DOHH2 (cell line): ENCODE results near the gene GGT6.

Experiments used
- H3F3A ChIP-seq: fragments of 200-600 bp; sonication (generic), shearing (Covaris generic); 2 replicates; pipeline ENCODE4 v1.6.0; 2016; ENCODE audit warnings: antibody characterized with exemption, mild to moderate bottlenecking; ENCODE audit not compliant: control insufficient read depth, insufficient read depth
- H3K27ac ChIP-seq: fragments of 200-600 bp; sonication (generic); 2 replicates; pipeline ENCODE4 v1.5.1; 2014; ENCODE audit warnings: low read depth, mild to moderate bottlenecking, low read length, moderate library complexity
- H3K27me3 ChIP-seq: fragments of 200-600 bp; sonication (generic); 2 replicates; pipeline ENCODE4 v1.6.1; 2014; ENCODE audit warnings: mild to moderate bottlenecking, low read length, mixed read lengths; ENCODE audit not compliant: control insufficient read depth
- H3K36me3 ChIP-seq: fragments of 200-600 bp; sonication (generic); 2 replicates; pipeline ENCODE4 v1.6.1; 2014; ENCODE audit warnings: mild to moderate bottlenecking, low read length, moderate library complexity, mixed read lengths; ENCODE audit not compliant: control insufficient read depth
- H3K4me1 ChIP-seq: fragments of 200-600 bp; sonication (generic); 2 replicates; pipeline ENCODE4 v1.6.1; 2014; ENCODE audit warnings: mild to moderate bottlenecking, low read length, mixed read lengths; ENCODE audit not compliant: control insufficient read depth
- H3K4me2 ChIP-seq: fragments of 200-600 bp; sonication (generic); 2 replicates; pipeline ENCODE4 v1.6.0; 2014; ENCODE audit warnings: mild to moderate bottlenecking, low read length, moderate library complexity
- H3K4me3 ChIP-seq: fragments of 200-600 bp; sonication (generic); 2 replicates; pipeline ENCODE4 v1.5.1; 2014; ENCODE audit warnings: mild to moderate bottlenecking, low read length, mixed read lengths
- H3K79me2 ChIP-seq: fragments of 200-600 bp; sonication (generic); 2 replicates; pipeline ENCODE4 v1.6.1; 2014; ENCODE audit warnings: mild to moderate bottlenecking, low read length, mixed read lengths; ENCODE audit not compliant: control insufficient read depth
- H3K9me2 ChIP-seq: fragments of 200-600 bp; sonication (generic); replicated peaks from 2 replicates; pipeline ENCODE4 v1.6.1; 2014; ENCODE audit warnings: mild to moderate bottlenecking, low read length, mixed read lengths; ENCODE audit not compliant: control insufficient read depth
- H3K9me3 ChIP-seq: fragments of 200-600 bp; sonication (generic); 2 replicates; pipeline ENCODE4 v1.6.1; 2014; ENCODE audit warnings: antibody characterized with exemption, low read length, mixed read lengths; ENCODE audit not compliant: control insufficient read depth, insufficient read depth
- H4K20me1 ChIP-seq: fragments of 200-600 bp; sonication (generic); 2 replicates; pipeline ENCODE4 v1.6.0; 2014; ENCODE audit warnings: low read depth, mild to moderate bottlenecking, antibody characterized with exemption, low read length, moderate library complexity; ENCODE audit not compliant: control insufficient read depth, insufficient read depth
- CTCF ChIP-seq: fragments of 200-600 bp; sonication (generic); IDR thresholded peaks from one replicate; pipeline ENCODE4 v1.5.1; 2014; ENCODE audit warnings: antibody characterized with exemption, mild to moderate bottlenecking, low read depth, low read length; ENCODE audit not compliant: poor library complexity, severe bottlenecking
- EZH2phosphoT487 ChIP-seq: fragments of 200-600 bp; sonication (generic); IDR thresholded peaks from 2 replicates; pipeline ENCODE4 v1.6.1; 2017; ENCODE audit warnings: borderline replicate concordance, mild to moderate bottlenecking, antibody characterized with exemption, low read length, moderate library complexity, mixed read lengths

Gene GGT6

GRCh38 chr17:4583206-4583605 is 22.8 kb upstream of the GGT6 start:
- no peak overlapping the region for H3K4me3 ChIP-seq
- no peaks in the 10 kb centered on the region for H3K4me1 ChIP-seq
- no peak overlapping the region for H3K27ac ChIP-seq
- H4K20me1 ChIP-seq = no peaks in the 10 kb centered on the region
- H3K9me2 ChIP-seq = no peaks in the 10 kb centered on the region
- H3K27me3 ChIP-seq = peaks cover 35% of the 10 kb centered on the region
- no peaks in the 10 kb centered on the region for H3F3A ChIP-seq
- TF ChIP-seq CTCF (no peak), EZH2phosphoT487 (no peak)
- H3K4me2 ChIP-seq = no peak overlapping the region
- no peaks in the 10 kb centered on the region for H3K36me3 ChIP-seq
- H3K9me3 ChIP-seq = no peaks in the 10 kb centered on the region
- no peaks in the 10 kb centered on the region for H3K79me2 ChIP-seq

GRCh38 chr17:4582691-4583090 is 22.3 kb upstream of the GGT6 start:
- peaks cover 35% of the 10 kb centered on the region for H3K27me3 ChIP-seq
- no peaks in the 10 kb centered on the region for H3K36me3 ChIP-seq
- TF ChIP-seq EZH2phosphoT487 (no peak), CTCF (no peak)

GRCh38 chr17:4582101-4582501 is 21.7 kb upstream of the GGT6 start:
- TF ChIP-seq CTCF (no peak), EZH2phosphoT487 (no peak)
- H3K36me3 ChIP-seq = no peaks in the 10 kb centered on the region
- H3K4me1 ChIP-seq = no peaks in the 10 kb centered on the region
- no peaks in the 10 kb centered on the region for H3K79me2 ChIP-seq
- no peak overlapping the region for H3K4me2 ChIP-seq
- H4K20me1 ChIP-seq = no peaks in the 10 kb centered on the region
- no peaks in the 10 kb centered on the region for H3K9me3 ChIP-seq
- H3K27me3 ChIP-seq = peaks cover 34% of the 10 kb centered on the region
- no peaks in the 10 kb centered on the region for H3F3A ChIP-seq
- no peak overlapping the region for H3K4me3 ChIP-seq
- H3K27ac ChIP-seq = no peak overlapping the region
- H3K9me2 ChIP-seq = no peaks in the 10 kb centered on the region

More at GRCh38 chr17:4582691-4583090, 22.3 kb upstream of the GGT6 start:
- Histone ChIP-seq H3K4me2 (no peak overlapping the region), H3K4me3 (no peak overlapping the region), H3K9me3 (no peaks in the 10 kb centered on the region), H3K27ac (no peak overlapping the region), H3F3A (no peaks in the 10 kb centered on the region), H3K9me2 (no peaks in the 10 kb centered on the region), H3K4me1 (no peaks in the 10 kb centered on the region), H3K79me2 (no peaks in the 10 kb centered on the region), H4K20me1 (no peaks in the 10 kb centered on the region)

- no peaks in the 10 kb centered on the region for H4K20me1 ChIP-seq
- H3K9me3 ChIP-seq = no peaks in the 10 kb centered on the region
- H3K36me3 ChIP-seq = no peaks in the 10 kb centered on the region
- peaks cover 24% of the 10 kb centered on the region for H3K27me3 ChIP-seq
- no peaks in the 10 kb centered on the region for H3K4me1 ChIP-seq
- H3K79me2 ChIP-seq = no peaks in the 10 kb centered on the region
- H3K4me2 ChIP-seq = no peak overlapping the region
- no peak overlapping the region for H3K27ac ChIP-seq
- H3K4me3 ChIP-seq = no peak overlapping the region
- no peaks in the 10 kb centered on the region for H3K9me2 ChIP-seq
- H3F3A ChIP-seq = no peaks in the 10 kb centered on the region
- no peak for TF ChIP-seq EZH2phosphoT487
- no peak for TF ChIP-seq CTCF
Measured at GRCh38 chr17:4580291-4580690, 19.9 kb upstream of the GGT6 start.
